Cardiac fibroblast (primary cell): ENCODE results near the gene RILPL1.
"Not testable (repeated sequence)": the region's sequence is repeated elsewhere in the genome, so short reads cannot be mapped to it uniquely, and the experiment has no call there.

Experiments used
- DNase-seq, 2 donors: peaks; one replicate each; pipeline versions ENCODE4 v3.0.0 to v3.0.0-alpha.2; 2010; ENCODE audit warnings: low read depth in 2 of 2
- H3K4me3 ChIP-seq, 2 donors: replicated peaks in 1 of 2; 1 replicate in 1 of 2; 2 replicates in 1 of 2; pipeline ENCODE4 v1.5.1; 2011; ENCODE audit warnings: low read depth in 2 of 2, low read length in 2 of 2, mild to moderate bottlenecking in 2 of 2, moderate library complexity in 1 of 2
- CTCF ChIP-seq: IDR thresholded peaks from one replicate; pipeline ENCODE4 v1.5.1; 2011; ENCODE audit warnings: low read depth, mild to moderate bottlenecking, low read length, inconsistent platforms

The RILPL1 gene

GRCh38 chr12:123436017-123436964, 97.2 kb downstream of the RILPL1 start, which contains the start of gene RILPL2:
RILPL2 (minus strand) TSS chr12:123436684; CDS start chr12:123436420, 264 bp downstream.
- no peak for TF ChIP-seq CTCF
- H3K4me3 ChIP-seq = peak within 1 kb of the TSS; percentile 80 to 89
- DNase-seq = peak; percentile 88 to 91

DNA sequence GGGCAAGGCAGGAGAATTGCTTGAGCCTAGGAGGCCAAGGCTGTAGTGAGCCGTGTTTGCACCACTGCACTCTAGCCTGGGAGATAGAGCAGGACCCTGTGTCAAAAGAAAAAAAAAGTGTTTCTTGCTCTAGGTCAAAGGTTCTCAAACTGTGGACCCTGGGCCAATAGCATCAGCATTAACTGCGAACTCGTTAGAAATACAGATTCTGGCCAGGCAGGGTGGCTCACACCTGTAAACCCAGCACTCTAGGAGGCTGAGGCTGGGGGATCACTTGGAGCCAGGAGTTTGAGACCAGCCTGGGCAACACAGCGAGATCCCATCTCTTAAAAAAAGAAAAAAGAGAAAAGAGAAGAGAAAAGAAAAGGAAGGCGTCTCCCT, 97.9 kb downstream of the RILPL1 start:
- no peak for TF ChIP-seq CTCF
- H3K4me3 ChIP-seq = peak overlapping the region; percentile 80 to 89
- no peak for DNase-seq

GRCh38 chr12:123433615-123434014, 99.9 kb downstream of the RILPL1 start:
- no peak for DNase-seq
- no peak for TF ChIP-seq CTCF
- H3K4me3 ChIP-seq = no peak overlapping the region

DNA sequence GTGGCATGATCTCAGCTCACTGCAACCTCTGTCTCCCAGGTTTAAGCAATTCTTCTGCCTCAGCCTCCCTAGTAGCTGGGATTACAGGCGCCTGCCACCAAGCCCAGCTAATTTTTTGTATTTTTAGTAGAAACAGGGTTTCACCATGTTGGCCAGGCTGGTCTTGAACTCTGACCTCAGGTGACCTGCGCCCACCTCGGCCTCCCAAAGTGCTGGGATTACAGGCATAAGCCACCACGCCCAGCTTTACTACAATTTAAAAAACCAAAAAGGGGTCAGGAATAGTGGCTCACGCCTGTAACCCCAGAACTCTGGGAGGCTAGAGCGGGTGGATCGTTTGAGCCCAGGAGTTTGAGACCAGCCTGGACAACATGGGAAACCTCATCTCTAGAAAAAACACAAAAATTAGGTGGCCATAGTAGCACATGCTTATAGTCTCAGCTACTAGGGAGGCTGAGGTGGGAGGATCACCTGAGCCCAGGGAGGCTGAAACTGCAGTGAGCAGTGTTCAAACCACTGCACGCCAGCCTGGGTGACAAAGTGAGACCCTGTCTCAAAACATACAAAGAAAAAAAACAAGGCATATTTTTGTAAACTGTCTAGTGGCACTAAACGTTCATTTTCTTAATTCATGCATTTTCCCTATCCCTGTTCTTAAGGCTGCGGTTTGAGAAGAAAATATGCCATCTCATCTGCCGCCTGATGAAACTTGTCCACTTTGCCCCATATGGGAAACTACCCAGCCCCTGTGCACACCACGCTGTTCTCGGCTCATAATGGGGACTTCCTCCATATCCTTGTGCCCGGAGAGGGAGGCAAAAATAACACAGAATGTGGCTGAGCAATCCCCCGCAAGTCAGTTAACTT, 101.3 kb downstream of the RILPL1 start:
- not testable (repeated sequence) for H3K4me3 ChIP-seq, DNase-seq

DNA sequence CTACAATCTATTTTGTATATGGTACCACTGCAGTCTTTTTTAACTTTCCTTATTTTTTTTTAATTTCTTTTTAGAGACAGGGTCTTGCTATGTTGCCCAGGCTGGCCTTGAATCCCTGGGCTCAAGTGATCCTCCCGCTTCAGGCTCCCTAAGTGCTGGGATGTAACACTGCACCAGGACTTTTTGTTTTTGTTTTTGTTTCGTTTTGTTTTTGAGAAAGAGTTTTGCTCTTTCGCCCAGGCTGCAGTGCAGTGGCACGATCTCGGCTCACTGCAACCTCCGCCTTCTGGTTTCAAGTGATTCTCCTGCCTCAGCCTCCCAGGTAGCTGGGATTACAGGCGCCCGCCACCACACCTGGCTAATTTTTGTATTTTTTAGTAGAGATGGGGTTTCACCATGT, 104.4 kb downstream of the RILPL1 start:
- not testable (repeated sequence) for DNase-seq, H3K4me3 ChIP-seq

DNA sequence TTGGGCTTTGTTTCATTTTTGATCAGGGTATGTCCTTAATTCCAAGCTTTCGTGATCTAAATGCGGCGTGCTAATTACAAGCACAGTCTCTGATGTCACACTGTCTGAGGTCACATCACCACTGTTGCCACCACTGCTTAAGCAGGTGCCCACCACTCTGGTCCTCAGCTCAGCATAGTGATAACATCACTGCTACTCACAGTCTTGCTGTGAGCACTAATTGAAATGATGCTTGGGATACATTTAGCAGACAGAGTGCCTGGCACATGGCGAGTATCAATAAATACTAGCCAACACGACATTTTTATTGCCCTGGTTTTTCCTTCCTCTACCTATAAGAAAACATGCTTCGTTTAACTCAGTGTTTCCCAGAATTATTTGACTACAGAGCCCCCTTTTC, 104.9 kb downstream of the RILPL1 start:
- no peak for DNase-seq
- H3K4me3 ChIP-seq = no peak overlapping the region
- TF ChIP-seq CTCF = no peak

DNA sequence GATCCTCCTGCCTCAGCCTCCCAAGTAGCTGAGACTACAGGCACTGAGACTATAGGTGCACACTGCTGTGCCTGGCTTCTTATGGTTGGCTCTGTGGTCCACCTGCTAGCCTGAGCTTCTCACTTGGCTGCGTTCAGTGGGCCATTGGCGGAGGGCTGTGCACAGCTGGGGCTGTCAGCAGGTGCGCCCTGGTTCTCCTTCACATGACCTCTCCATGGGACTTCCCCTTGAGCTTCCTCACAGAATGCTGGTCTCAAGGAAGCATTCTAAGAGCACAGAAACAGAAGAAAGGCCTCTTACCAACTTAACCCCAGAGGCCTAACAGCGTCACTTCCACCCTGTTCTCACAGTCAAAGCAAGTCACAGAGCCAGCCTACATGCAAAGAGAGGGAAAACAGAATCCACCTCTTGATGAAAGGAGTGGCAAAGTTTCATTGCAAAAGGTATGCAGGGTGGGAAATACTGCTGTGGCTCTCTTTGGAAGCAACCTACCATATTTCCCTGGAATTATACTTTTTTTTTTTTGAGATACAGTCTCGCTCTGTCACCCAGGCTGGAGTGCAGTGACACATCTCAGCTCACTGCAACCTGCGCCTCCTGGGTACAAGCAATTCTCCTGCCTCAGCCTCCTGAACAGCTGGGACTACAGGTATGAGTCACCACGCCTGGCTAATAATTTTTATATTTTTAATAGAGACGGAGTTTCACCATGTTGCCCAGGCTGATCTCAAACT, 106.3 kb downstream of the RILPL1 start:
- H3K4me3 ChIP-seq = no peak overlapping the region
- no peak for DNase-seq
- no peak for TF ChIP-seq CTCF
